GM15510 (cell line): Measurements from ENCODE around the gene PSD2.

Experiments used
- POLR2A ChIP-seq: IDR thresholded peaks from 3 replicates; pipeline ENCODE4 v1.6.1; 2011; ENCODE audit warnings: borderline replicate concordance; ENCODE audit not compliant: insufficient read length; ENCODE audit errors: extremely low read depth

Gene PSD2

GRCh38 chr5:139774980-139775661 is 20.5 kb upstream of the PSD2 start:
- TF ChIP-seq POLR2A: no peak

DNA sequence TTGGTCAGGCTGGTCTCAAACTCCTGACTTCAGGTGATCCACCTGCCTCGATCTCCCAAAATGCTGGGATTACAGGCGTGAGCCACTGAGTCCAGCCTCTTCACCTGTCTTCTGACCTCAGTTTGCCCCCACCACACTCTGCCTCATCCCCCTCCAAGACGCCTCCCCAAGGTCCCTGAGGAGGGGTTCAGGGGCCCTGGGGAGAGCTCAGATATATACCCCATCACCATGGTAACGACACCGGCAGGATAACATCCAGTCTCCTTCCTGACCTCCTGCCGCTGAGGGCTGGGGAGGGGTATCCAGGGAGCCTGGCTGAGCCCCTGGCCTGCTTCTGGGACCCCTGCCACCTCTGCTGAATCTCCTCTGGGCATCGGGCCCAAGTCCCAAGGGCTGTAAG is 19.7 kb upstream of the PSD2 start:
- TF ChIP-seq POLR2A: no peak

GRCh38 chr5:139776861-139777260 is 18.7 kb upstream of the PSD2 start:
- no peak for TF ChIP-seq POLR2A

GRCh38 chr5:139783436-139783965 is 12.1 kb upstream of the PSD2 start:
- no peak for TF ChIP-seq POLR2A

- no peak for TF ChIP-seq POLR2A
Measured at GRCh38 chr5:139784488-139784887, 11.1 kb upstream of the PSD2 start.

GRCh38 chr5:139787257-139787567 is 8.4 kb upstream of the PSD2 start:
- no peak for TF ChIP-seq POLR2A

DNA sequence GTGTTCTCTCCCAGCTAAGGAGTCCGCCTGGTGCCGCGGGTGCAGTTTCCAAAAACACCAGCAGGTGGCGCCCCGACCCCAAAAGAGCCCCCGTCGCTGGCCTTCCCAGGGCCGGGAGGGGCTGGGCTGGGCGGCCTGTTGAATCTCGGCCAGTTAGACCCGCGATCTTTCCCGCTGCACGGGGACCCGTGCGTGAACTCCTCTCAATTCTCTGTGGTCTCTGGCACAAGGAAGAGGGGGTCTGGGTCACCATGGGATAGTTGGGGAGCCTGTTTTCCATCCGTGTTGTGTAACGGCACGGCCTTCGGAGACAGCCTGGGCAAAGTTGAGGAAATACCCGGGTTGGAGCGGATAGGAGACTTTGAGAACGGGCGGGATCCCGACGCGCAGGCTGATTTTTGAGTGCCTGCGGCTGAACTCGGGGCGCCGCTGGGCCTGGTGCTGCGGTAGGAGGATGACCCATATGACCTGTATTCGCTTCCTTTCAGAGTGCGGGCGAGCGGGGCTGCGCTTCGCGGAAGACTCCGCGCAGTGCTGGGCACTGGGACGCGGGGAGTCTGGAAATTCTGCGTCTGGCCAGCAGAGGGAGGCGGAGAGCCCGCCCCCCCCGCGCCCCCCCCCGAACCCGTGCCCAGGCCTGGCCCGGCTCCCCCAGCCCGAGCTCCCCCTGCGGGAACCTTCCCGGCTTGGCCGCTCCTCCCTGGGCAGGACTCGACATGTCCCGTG is 7.9 kb upstream of the PSD2 start:
- no peak for TF ChIP-seq POLR2A

GRCh38 chr5:139788294-139788910 is 7.2 kb upstream of the PSD2 start:
- TF ChIP-seq POLR2A: no peak

DNA sequence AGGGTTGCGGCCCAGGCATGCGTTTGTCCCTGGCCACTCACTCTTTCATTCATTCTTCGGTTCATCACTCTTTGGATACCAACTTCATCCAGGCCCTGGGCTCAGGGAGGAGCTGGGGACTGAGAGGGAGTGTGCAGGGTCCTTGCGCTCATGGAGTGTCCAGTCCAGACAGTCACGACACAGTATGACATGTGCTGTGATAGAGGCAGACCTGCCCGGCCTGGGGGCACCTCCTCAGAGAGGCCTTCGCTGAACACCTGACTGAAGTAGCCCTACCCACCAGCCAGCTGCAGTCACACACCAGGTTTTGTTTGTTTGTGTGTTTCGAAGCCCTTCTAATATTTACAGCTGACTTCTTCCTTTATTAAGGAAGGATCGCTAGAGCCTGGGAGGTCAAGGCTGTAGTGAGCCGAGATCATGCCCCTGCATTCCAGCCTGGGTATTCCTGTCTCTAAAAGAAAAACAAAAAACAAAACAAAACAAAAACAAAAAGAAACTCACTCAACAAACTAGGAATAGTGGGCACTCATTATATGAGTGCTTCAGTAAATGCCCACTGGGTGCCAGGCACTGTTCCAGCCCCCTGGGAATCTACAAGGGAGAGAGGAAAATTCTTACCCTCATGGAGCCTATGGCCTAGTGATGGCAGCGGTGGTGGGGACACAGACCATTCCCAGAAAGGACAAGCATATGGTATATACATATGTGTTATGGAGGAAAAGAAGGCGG is 6.3 kb upstream of the PSD2 start:
- TF ChIP-seq POLR2A: no peak

GRCh38 chr5:139789845-139790189 is 5.8 kb upstream of the PSD2 start:
- no peak for TF ChIP-seq POLR2A

- no peak for TF ChIP-seq POLR2A
Measured at GRCh38 chr5:139792218-139792617, 3.4 kb upstream of the PSD2 start.

GRCh38 chr5:139794067-139794846 is 1.4 kb upstream of the PSD2 start:
- TF ChIP-seq POLR2A: no peak

- no peak for TF ChIP-seq POLR2A
Measured at GRCh38 chr5:139796061-139796806, 626 bp downstream of the PSD2 start.

DNA sequence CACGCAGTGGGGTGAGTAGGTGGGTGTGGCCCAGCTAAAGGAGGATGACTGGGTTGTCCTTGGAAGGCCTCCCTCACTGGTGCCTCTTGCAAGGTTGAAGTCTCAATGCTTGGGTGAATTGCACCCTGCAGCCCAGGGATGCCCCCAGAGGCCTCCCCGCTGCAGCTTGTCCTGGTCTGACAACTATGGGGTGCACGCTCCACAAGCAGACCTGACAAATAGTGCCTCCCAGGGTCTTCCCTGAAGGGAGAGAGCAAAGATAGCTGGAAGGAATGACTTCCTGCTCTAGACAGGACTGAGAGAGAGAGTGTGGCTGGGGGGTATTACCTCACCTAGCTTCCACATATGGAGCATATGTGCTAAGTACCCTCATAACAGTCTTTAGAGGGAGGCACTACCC is 1.7 kb downstream of the PSD2 start:
- TF ChIP-seq POLR2A: no peak

GRCh38 chr5:139797856-139798510 is 2.4 kb downstream of the PSD2 start:
- no peak for TF ChIP-seq POLR2A
